ENCODE data around the gene OLR1. TPM values are rescaled to one million over a fixed set of nuclear protein-coding genes. Genes with fewer than 3 reads are reported as not detected.
A peak's percentile ranks its signal among the peaks of the same experiment; 100 is the strongest.
"Not testable (repeated sequence)": the region's sequence is repeated elsewhere in the genome, so short reads cannot be mapped to it uniquely, and the experiment has no call there.

Gene OLR1
- total RNA-seq, 2 donors from 2014 or later, result 1.2 to 2.1 TPM

DNA sequence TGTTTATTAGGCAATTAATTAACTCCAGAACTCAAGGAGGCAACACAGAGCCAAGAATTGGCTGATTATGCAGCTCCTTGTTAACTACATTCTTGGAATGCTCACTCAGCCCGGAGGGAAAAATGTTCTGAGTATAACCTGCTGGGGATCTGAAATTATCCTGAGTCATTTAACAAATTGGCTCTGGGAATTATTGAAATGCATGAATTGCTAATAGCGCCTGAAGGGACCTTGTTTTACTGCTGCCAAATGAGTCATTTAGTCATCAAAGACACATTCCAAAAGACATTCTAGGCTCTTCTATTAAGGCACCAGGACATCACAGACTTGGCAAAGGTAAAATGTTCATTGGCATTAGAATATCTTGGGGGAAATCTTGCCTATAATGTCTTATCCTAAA, 19.9 kb upstream of the OLR1 start:
- TF ChIP-seq POLR2AphosphoS5 (IDR thresholded peaks at IDR 0.05) (no peak), POLR2A (IDR thresholded peaks at IDR 0.05) (no peak)
- TF ChIP-seq, protein P1, sequence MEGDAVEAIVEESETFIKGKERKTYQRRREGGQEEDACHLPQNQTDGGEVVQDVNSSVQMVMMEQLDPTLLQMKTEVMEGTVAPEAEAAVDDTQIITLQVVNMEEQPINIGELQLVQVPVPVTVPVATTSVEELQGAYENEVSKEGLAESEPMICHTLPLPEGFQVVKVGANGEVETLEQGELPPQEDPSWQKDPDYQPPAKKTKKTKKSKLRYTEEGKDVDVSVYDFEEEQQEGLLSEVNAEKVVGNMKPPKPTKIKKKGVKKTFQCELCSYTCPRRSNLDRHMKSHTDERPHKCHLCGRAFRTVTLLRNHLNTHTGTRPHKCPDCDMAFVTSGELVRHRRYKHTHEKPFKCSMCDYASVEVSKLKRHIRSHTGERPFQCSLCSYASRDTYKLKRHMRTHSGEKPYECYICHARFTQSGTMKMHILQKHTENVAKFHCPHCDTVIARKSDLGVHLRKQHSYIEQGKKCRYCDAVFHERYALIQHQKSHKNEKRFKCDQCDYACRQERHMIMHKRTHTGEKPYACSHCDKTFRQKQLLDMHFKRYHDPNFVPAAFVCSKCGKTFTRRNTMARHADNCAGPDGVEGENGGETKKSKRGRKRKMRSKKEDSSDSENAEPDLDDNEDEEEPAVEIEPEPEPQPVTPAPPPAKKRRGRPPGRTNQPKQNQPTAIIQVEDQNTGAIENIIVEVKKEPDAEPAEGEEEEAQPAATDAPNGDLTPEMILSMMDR (IDR thresholded peaks at IDR 0.05), result no peak
- Histone ChIP-seq H3K36me3 (no peaks in the 10 kb centered on the region), H3K27me3 (replicated peaks; ENCODE audit: insufficient read depth) (no peaks in the 10 kb centered on the region), H3K9me3 (no peaks in the 10 kb centered on the region), H3K27ac (no peak overlapping the region), H3K4me1 (replicated peaks) (no peaks in the 10 kb centered on the region), H3K4me3 (no peak overlapping the region)
- DNase-seq (ENCODE audit: low spot score), result no peak
- intact Hi-C loops (cut with DNase I), result loop anchor here (2.0 kb wide), 1 partner anchor 39 kb away; no protein-coding TSS in a partner anchor
- 10% methylated on average over 2 of the region's 2 CpGs for WGBS

DNA sequence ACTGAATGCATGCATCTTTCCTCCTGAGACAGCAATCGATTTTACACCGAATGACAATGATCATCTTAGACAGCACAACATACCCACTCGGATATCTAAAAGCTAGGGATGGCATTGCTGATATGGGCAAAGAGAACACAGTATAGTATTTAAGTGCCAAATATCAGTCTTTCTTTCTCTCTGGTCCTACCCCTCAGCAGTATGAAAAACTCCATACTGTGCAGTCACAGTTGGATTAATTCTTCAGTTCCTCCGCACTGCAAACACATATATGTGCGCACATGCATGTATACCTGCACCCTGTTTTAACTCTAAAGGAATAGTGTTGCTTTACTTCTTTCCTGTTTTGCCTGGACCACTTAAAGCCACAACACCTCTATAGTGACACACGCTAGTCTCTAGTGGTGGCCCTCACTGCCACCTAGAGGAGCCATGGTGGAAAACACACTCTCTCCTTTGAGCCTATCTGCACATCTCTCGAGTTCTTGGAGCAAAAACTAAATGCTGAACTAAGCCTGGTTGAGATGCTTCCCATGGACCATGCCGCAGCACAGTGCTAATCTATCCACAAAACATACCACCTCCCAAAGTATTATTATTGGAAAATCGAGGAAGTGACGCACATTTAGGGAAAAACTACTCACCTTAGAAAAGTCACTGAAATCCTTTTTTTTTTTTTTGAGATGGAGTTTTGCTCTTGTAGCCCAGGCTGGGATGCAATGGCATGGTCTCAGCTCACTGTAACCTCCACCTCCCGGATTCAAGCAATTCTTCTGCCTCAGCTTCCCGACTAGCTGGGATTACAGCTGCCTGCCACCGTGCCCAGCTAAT, 18.8 kb upstream of the OLR1 start:
- 50% methylated on average over 13 of the region's 13 CpGs for WGBS
- DNase-seq (ENCODE audit: low spot score), result peak; percentile 44
- Histone ChIP-seq H3K27me3 (replicated peaks; ENCODE audit: insufficient read depth) (no peaks in the 10 kb centered on the region), H3K27ac (no peak overlapping the region), H3K36me3 (no peaks in the 10 kb centered on the region), H3K9me3 (no peaks in the 10 kb centered on the region), H3K4me3 (no peak overlapping the region), H3K4me1 (replicated peaks) (no peaks in the 10 kb centered on the region)
- TF ChIP-seq POLR2AphosphoS5 (IDR thresholded peaks at IDR 0.05), result no peak
- TF ChIP-seq, protein P1 (IDR thresholded peaks at IDR 0.05), result peak; percentile 10 to 75 (median 58)
- intact Hi-C loops (cut with DNase I), result loop anchor here (2.0 kb wide), 1 partner anchor 38 kb away; no protein-coding TSS in a partner anchor

DNA sequence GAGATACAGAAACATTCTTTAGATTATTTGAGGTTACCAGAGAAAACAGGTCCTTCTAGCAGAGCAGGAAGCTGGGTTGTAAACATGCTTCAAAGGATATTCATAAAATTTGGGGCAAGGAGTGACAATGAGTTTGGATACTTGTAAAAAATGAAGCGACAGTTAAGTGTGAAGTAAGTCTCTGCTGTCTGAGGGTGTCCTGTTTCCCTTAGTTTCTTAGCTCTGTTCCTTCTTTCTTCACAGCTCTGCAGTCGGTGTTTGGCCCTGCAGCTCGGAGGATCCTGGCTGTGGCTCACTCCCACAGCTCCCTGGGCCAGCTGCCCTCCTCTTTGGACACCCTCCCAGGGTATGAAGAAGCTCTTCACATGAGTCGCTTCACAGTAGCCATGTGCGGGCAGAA, 17.7 kb upstream of the OLR1 start:
- Histone ChIP-seq H3K27me3 (replicated peaks; ENCODE audit: insufficient read depth) (no peaks in the 10 kb centered on the region), H3K9me3 (no peaks in the 10 kb centered on the region), H3K4me1 (replicated peaks) (no peaks in the 10 kb centered on the region), H3K27ac (peak overlapping the region in 1 of 2 donors; percentile 43), H3K4me3 (no peak overlapping the region), H3K36me3 (no peaks in the 10 kb centered on the region)
- intact Hi-C loops (cut with DNase I), result loop anchor here (2.0 kb wide), 1 partner anchor 37 kb away; no protein-coding TSS in a partner anchor
- 19% methylated on average over 5 of the region's 5 CpGs for WGBS
- DNase-seq (ENCODE audit: low spot score), result peak; percentile 37
- TF ChIP-seq POLR2AphosphoS5 (IDR thresholded peaks at IDR 0.05) (peak; percentile 16), POLR2A (IDR thresholded peaks at IDR 0.05) (no peak)
- TF ChIP-seq, protein P1 (IDR thresholded peaks at IDR 0.05), result no peak

GRCh38 chr12:10186958-10187357, 15.0 kb upstream of the OLR1 start:
- H3K27ac ChIP-seq; H3K4me1 ChIP-seq (replicated peaks); intact Hi-C loops (cut with DNase I); H3K4me3 ChIP-seq; H3K27me3 ChIP-seq (replicated peaks; ENCODE audit: insufficient read depth); DNase-seq (ENCODE audit: low spot score); H3K36me3 ChIP-seq; H3K9me3 ChIP-seq: not testable (repeated sequence)
- 90% methylated on average over 6 of the region's 6 CpGs for WGBS

DNA sequence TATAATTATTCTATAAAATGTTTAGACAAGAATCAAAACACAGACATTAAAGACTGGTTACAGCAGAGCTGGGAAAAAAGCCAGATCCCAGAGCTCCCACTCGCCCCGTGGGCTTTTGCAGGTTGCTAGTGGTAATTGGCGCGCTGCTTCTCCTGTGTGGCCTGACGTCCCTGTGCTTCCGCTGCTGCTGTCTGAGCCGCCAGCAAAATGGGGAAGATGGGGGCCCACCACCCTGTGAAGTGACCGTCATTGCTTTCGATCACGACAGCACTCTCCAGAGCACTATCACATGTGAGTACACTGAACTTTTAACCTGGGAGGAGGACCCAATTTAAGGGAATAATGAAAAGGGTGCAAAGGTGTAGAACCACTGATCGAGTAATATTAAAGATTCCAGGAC, 14.4 kb upstream of the OLR1 start:
- TF ChIP-seq POLR2A (IDR thresholded peaks at IDR 0.05) (no peak), POLR2AphosphoS5 (IDR thresholded peaks at IDR 0.05) (no peak)
- TF ChIP-seq, protein P1 (IDR thresholded peaks at IDR 0.05), result no peak
- no peaks in the 10 kb centered on the region for H3K27me3 ChIP-seq (replicated peaks; ENCODE audit: insufficient read depth)
- H3K9me3 ChIP-seq, result no peaks in the 10 kb centered on the region
- no peaks in the 10 kb centered on the region for H3K36me3 ChIP-seq
- no peak overlapping the region for H3K27ac ChIP-seq
- no peak for DNase-seq (ENCODE audit: low spot score)
- H3K4me1 ChIP-seq (replicated peaks), result no peaks in the 10 kb centered on the region
- no peak overlapping the region for H3K4me3 ChIP-seq
- intact Hi-C loops (cut with DNase I), result no loop called here
- 44% methylated on average over 11 of the region's 11 CpGs for WGBS

Measured in prostate gland (tissue), 2 donors.